Body of pancreas (tissue), 4 donors: Measurements from ENCODE around the gene GPA33.

Experiments used
- CTCF ChIP-seq, 7 experiments: fragments of 450-650 bp in 4 of 7; fragments of 200-600 bp in 3 of 7; sonication (generic) in 3 of 7; IDR thresholded peaks; one replicate each; pipeline ENCODE4 v1.5.1; 2016 to 2019; ENCODE audit warnings: antibody characterized with exemption in 7 of 7
- POLR2A ChIP-seq, 3 donors: fragments of 450-650 bp; IDR thresholded peaks; one replicate each; pipeline ENCODE4 v1.6.1; 2016; ENCODE audit warnings: antibody characterized with exemption in 3 of 3, mild to moderate bottlenecking in 2 of 3

- TF ChIP-seq CTCF (IDR thresholded peaks at IDR 0.05): no peak
- no peak for TF ChIP-seq POLR2A (IDR thresholded peaks at IDR 0.05)
Observed at GRCh38 chr1:167135281-167135840, 45.2 kb upstream of the GPA33 start.
